Fibroblast of mammary gland (primary cell): Measurements from ENCODE around the gene PDE4B.

ENCODE experiments used
- DNase-seq: peaks from one replicate; pipeline ENCODE4 v3.0.0-alpha.2; 2010; ENCODE audit warnings: low read depth
- H3K4me3 ChIP-seq: 2 replicates; pipeline ENCODE4 v1.5.1; 2011; ENCODE audit warnings: low read depth, mild to moderate bottlenecking, low read length, moderate library complexity; ENCODE audit not compliant: control insufficient read depth
- CTCF ChIP-seq: conservative IDR thresholded peaks from 2 replicates; pipeline ENCODE4 v1.5.1; 2011; ENCODE audit warnings: low read depth, low read length, inconsistent platforms; ENCODE audit not compliant: control insufficient read depth, insufficient read depth

PDE4B gene

GRCh38 chr1:65889441-65889840 is 96.7 kb downstream of the PDE4B start:
- no peak for TF ChIP-seq CTCF
- DNase-seq = no peak
- no peak overlapping the region for H3K4me3 ChIP-seq

GRCh38 chr1:65890201-65890843 is 97.6 kb downstream of the PDE4B start:
- H3K4me3 ChIP-seq = no peak overlapping the region
- no peak for TF ChIP-seq CTCF
- no peak for DNase-seq

GRCh38 chr1:65894738-65895605 is 102.3 kb downstream of the PDE4B start:
- no peak overlapping the region for H3K4me3 ChIP-seq
- TF ChIP-seq CTCF = no peak

GRCh38 chr1:65896721-65897120 is 104.0 kb downstream of the PDE4B start:
- H3K4me3 ChIP-seq = no peak overlapping the region
- TF ChIP-seq CTCF = no peak
- DNase-seq = no peak

More at GRCh38 chr1:65894738-65895605, 102.3 kb downstream of the PDE4B start:
- DNase-seq = no peak

GRCh38 chr1:65897485-65897884 is 104.8 kb downstream of the PDE4B start:
- H3K4me3 ChIP-seq = no peak overlapping the region
- DNase-seq = no peak
- TF ChIP-seq CTCF = no peak

- no peak for TF ChIP-seq CTCF
- DNase-seq = no peak
- H3K4me3 ChIP-seq = no peak overlapping the region
Observed at GRCh38 chr1:65904681-65905083, 112.0 kb downstream of the PDE4B start.
